SK-N-SH (cell line): Measurements from ENCODE around the gene TLX2. TPM values are rescaled to one million over a fixed set of nuclear protein-coding genes. Genes with fewer than 3 reads are reported as not detected.
"Not testable (repeated sequence)": the region's sequence is repeated elsewhere in the genome, so short reads cannot be mapped to it uniquely, and the experiment has no call there.

Experiments used
- CTCF ChIA-PET: fragments of 300-600, 350-600 bp; formaldehyde crosslinking; extraction: SDS; loops from one replicate; lab custom pipeline; 2021; lab: Yijun Ruan, JAX
- POLR2A ChIA-PET: fragments of 350-600 bp; sonication (Branson Sonifier 250); formaldehyde crosslinking; extraction: SDS; loops from one replicate; lab custom pipeline; 2020; ENCODE audit warnings: antibody characterized with exemption, inconsistent platforms; lab: Yijun Ruan, JAX
- DNase-seq: peaks from one replicate; pipeline ENCODE4 v3.0.0; 2012
- H2AFZ ChIP-seq: fragments of 200-600 bp; sonication (generic); 2 replicates; pipeline ENCODE4 v1.8.1; 2016; ENCODE audit warnings: antibody characterized with exemption, mild to moderate bottlenecking, low read depth
- H3F3A ChIP-seq: fragments of 200-600 bp; sonication (generic); replicated peaks from 2 replicates; pipeline ENCODE3; 2016; ENCODE audit warnings: antibody characterized with exemption, mild to moderate bottlenecking; ENCODE audit not compliant: insufficient read depth
- H3K27ac ChIP-seq, 2 experiments: fragments of 200-500 bp in 1 of 2; fragments of 200-600 bp in 1 of 2; sonication (Bioruptor generic) in 1 of 2; sonication (generic), shearing (Covaris generic) in 1 of 2; 2 replicates each; pipeline versions ENCODE4 v1.5.1 to v1.6.1; 2014 to 2016; ENCODE audit warnings: low read depth in 2 of 2, inconsistent platforms in 1 of 2, low read length in 1 of 2, mild to moderate bottlenecking in 1 of 2, mixed read lengths in 1 of 2
- H3K27me3 ChIP-seq: fragments of 200-600 bp; sonication (generic), shearing (Covaris generic); 2 replicates; pipeline ENCODE4 v1.6.1; 2016; ENCODE audit warnings: mixed run types; ENCODE audit not compliant: insufficient read depth
- H3K36me3 ChIP-seq, 2 experiments: fragments of 200-500 bp in 1 of 2; fragments of 200-600 bp in 1 of 2; sonication (Bioruptor generic) in 1 of 2; sonication (generic) in 1 of 2; replicated peaks in 1 of 2; 2 replicates each; pipeline versions ENCODE3 to v1.5.1; 2014 to 2016; ENCODE audit warnings: low read length in 1 of 2, mild to moderate bottlenecking in 1 of 2; ENCODE audit not compliant: insufficient read depth in 2 of 2, control insufficient read depth in 1 of 2
- H3K4me1 ChIP-seq, 2 experiments: fragments of 200-500 bp in 1 of 2; fragments of 200-600 bp in 1 of 2; sonication (Bioruptor generic) in 1 of 2; sonication (generic), shearing (Covaris generic) in 1 of 2; 2 replicates each; pipeline versions ENCODE4 v1.5.1 to v1.6.1; 2014 to 2016; ENCODE audit warnings: low read depth in 1 of 2, low read length in 1 of 2, mixed run types in 1 of 2; ENCODE audit not compliant: insufficient read depth in 2 of 2, control insufficient read depth in 1 of 2
- H3K4me2 ChIP-seq: fragments of 200-600 bp; sonication (generic), shearing (Covaris generic); 2 replicates; pipeline ENCODE4 v1.6.1; 2017; ENCODE audit warnings: mixed run types
- H3K4me3 ChIP-seq, 2 experiments: fragments of 200-500 bp in 1 of 2; fragments of 200-600 bp in 1 of 2; sonication (Bioruptor generic) in 1 of 2; sonication (generic), shearing (Covaris generic) in 1 of 2; 2 replicates each; pipeline versions ENCODE4 v1.5.1 to v1.8.1; 2014 to 2016; ENCODE audit warnings: low read depth in 2 of 2, inconsistent platforms in 1 of 2, low read length in 1 of 2, mild to moderate bottlenecking in 1 of 2, mixed read lengths in 1 of 2, moderate library complexity in 1 of 2
- H3K79me2 ChIP-seq: fragments of 200-600 bp; sonication (generic); 2 replicates; pipeline ENCODE4 v1.8.1; 2017; ENCODE audit warnings: mild to moderate bottlenecking; ENCODE audit not compliant: insufficient read depth
- H3K9ac ChIP-seq: fragments of 200-600 bp; sonication (generic); 2 replicates; pipeline ENCODE4 v1.6.1; 2017; ENCODE audit warnings: mixed run types
- H3K9me2 ChIP-seq: fragments of 200-600 bp; sonication (generic); 2 replicates; pipeline ENCODE4 v1.6.1; 2017; ENCODE audit warnings: mixed run types
- H3K9me3 ChIP-seq: fragments of 200-600 bp; sonication (generic); 2 replicates; pipeline ENCODE4 v1.6.1; 2017; ENCODE audit warnings: mixed run types, mild to moderate bottlenecking, moderate library complexity
- H4K20me1 ChIP-seq: fragments of 200-600 bp; sonication (generic); 2 replicates; pipeline ENCODE4 v1.6.1; 2017; ENCODE audit warnings: mild to moderate bottlenecking, mixed run types; ENCODE audit not compliant: insufficient read depth
- CHD2 ChIP-seq: fragments of 150-350 bp; IDR thresholded peaks from 2 replicates; pipeline ENCODE4 v1.6.1; 2018; ENCODE audit warnings: low read length; ENCODE audit not compliant: partially characterized antibody
- CTCF ChIP-seq: fragments of 200-600 bp; sonication (generic); IDR thresholded peaks from 2 replicates; pipeline ENCODE4 v1.6.1; 2017; ENCODE audit warnings: antibody characterized with exemption, mild to moderate bottlenecking, moderate library complexity
- EP300 ChIP-seq, 2 experiments: IDR thresholded peaks; 2 replicates each; pipeline versions ENCODE4 v1.4.0 to v1.6.1; 2012; ENCODE audit warnings: borderline replicate concordance in 1 of 2, low read depth in 1 of 2, low read length in 1 of 2
- EZH2phosphoT487 ChIP-seq: fragments of 200-600 bp; sonication (generic); IDR thresholded peaks from 2 replicates; pipeline ENCODE4 v1.6.1; 2017; ENCODE audit warnings: low read depth, mixed run types, mild to moderate bottlenecking, antibody characterized with exemption, moderate library complexity, borderline replicate concordance
- GABPA ChIP-seq: IDR thresholded peaks from 2 replicates; pipeline ENCODE4 v1.4.0; 2012; ENCODE audit warnings: low read depth, mild to moderate bottlenecking
- JUND ChIP-seq: IDR thresholded peaks from 2 replicates; pipeline ENCODE4 v1.4.0; 2012
- NRF1 ChIP-seq: IDR thresholded peaks from 2 replicates; pipeline ENCODE4 v1.6.1; 2012; ENCODE audit warnings: low read depth, mild to moderate bottlenecking, low read length
- PBX3 ChIP-seq: IDR thresholded peaks from 2 replicates; pipeline ENCODE4; 2012
- POLR2AphosphoS5 ChIP-seq: IDR thresholded peaks from 2 replicates; pipeline ENCODE4 v1.6.1; 2012; ENCODE audit warnings: low read depth, low read length
- REST ChIP-seq: IDR thresholded peaks from 2 replicates; pipeline ENCODE4 v1.6.1; 2012; ENCODE audit warnings: mild to moderate bottlenecking, low read depth, low read length, moderate library complexity
- TCF12 ChIP-seq: IDR thresholded peaks from 2 replicates; pipeline ENCODE4 v1.4.0; 2012
- USF1 ChIP-seq: IDR thresholded peaks from 2 replicates; pipeline ENCODE4 v1.4.0; 2012; ENCODE audit warnings: low read depth, borderline replicate concordance
- USF2 ChIP-seq: fragments of 150-350 bp; IDR thresholded peaks from 2 replicates; pipeline ENCODE4 v1.6.1; 2017; ENCODE audit warnings: antibody characterized with exemption, low read length, low read depth, borderline replicate concordance
- YY1 ChIP-seq: IDR thresholded peaks from 2 replicates; pipeline ENCODE4 v1.4.0; 2012; ENCODE audit warnings: low read depth, mild to moderate bottlenecking
- ZBTB33 ChIP-seq: IDR thresholded peaks from 2 replicates; pipeline ENCODE4 v1.4.0; 2012; ENCODE audit warnings: low read depth, borderline replicate concordance
- WGBS: methylation state at CpG from one replicate; pipeline ENCODE4 v1.1.6; 2017; ENCODE audit warnings: low lambda C conversion rate; 5-methylcytosine and 5-hydroxymethylcytosine counted together
- polyA plus RNA-seq, 3 experiments: library from polyadenylated mRNA; depleted of rRNA; stranded (reverse); fragments of >200 nt; gene quantifications; 2 replicates each; pipeline ENCODE4 v1.2.3, GENCODE V29; 2012

Gene TLX2
- polyA plus RNA-seq, 1 of the 3 experiments (the other 2 are of a cell fraction), result 24.5 TPM

- TF ChIP-seq REST (peak; percentile 52; the same call in 1 of the 2 replicates), GABPA (peak; percentile 94), EZH2phosphoT487 (no peak), TCF12 (peak; percentile 39; the same call in 1 of the 2 replicates), USF2 (no peak), NRF1 (no peak), CHD2 (peak; percentile 89), YY1 (peak; percentile 99), JUND (no peak), USF1 (no peak), CTCF (peak; percentile 93), EP300 (IDR thresholded peaks at IDR 0.05; ENCODE audit: borderline replicate concordance in 1 of 2, low read depth in 1 of 2, low read length in 1 of 2) (no peak), ZBTB33 (peak; percentile 78), POLR2AphosphoS5 (peak; percentile 89), PBX3 (no peak)
Observed at GRCh38 chr2:74482801-74483674, 31.2 kb upstream of the TLX2 start, which contains the start of the genes CCDC142 and TTC31 (continued).

- Histone ChIP-seq H3K4me2 (peak overlapping the region; percentile 86), H3K36me3 (peaks cover 8 to 15% of the 10 kb centered on the region in 2 experiments), H3K4me3 (peak overlapping the region; percentile 70 to 97), H3K79me2 (peaks cover 71% of the 10 kb centered on the region), H2AFZ (peak overlapping the region; percentile 86), H3K9ac (peak overlapping the region; percentile 79), H3K4me1 (peaks cover 13 to 16% of the 10 kb centered on the region in 2 experiments; a peak in 3 of 4 replicates)
- DNase-seq, H3K9me3 ChIP-seq, H3K27ac ChIP-seq, H3F3A ChIP-seq, H3K27me3 ChIP-seq, H3K9me2 ChIP-seq, H4K20me1 ChIP-seq: not testable (repeated sequence)
- POLR2A ChIA-PET, result interaction anchor here (0.6 to 3.5 kb wide), 12 partner anchors 11 to 92 kb away, joined by 3 to 24 read pairs (median 7); partner anchors contain the start of genes AUP1, C2orf81, HTRA2 and INO80B
- 64% methylated on average over 19 of the region's 19 CpGs for WGBS
- CTCF ChIA-PET, result interaction anchor here (0.7 to 7.5 kb wide), 21 partner anchors 9 to 161 kb away, joined by 3 to 116 read pairs (median 10); partner anchors contain the start of genes AUP1, DQX1, HTRA2 and LBX2
Observed at GRCh38 chr2:74483675-74484164, 30.5 kb upstream of the TLX2 start.
